Measurements from ENCODE around the gene CYP1A2.
A peak's percentile ranks its signal among the peaks of the same experiment; 100 is the strongest.

Gene CYP1A2

GRCh38 chr15:74768771-74769342, 20.2 kb downstream of the CYP1A2 start:
- Histone ChIP-seq H3K9me2 (replicated peaks; ENCODE audit: insufficient read depth, low read length) (no peaks in the 10 kb centered on the region), H3K9me3 (ENCODE audit: insufficient read depth, low read length) (no peaks in the 10 kb centered on the region), H3K4me3 (ENCODE audit: insufficient read depth, low read length, poor library complexity, severe bottlenecking) (no peak overlapping the region), H3K36me3 (ENCODE audit: low read length) (no peaks in the 10 kb centered on the region), H3K4me2 (ENCODE audit: low read depth, low read length, poor library complexity, severe bottlenecking) (no peak overlapping the region), H2AFZ (ENCODE audit: low read depth, low read length, severe bottlenecking) (no peak overlapping the region), H4K20me1 (ENCODE audit: low read depth, low read length) (no peaks in the 10 kb centered on the region), H3K79me2 (ENCODE audit: insufficient read depth, low read length) (no peaks in the 10 kb centered on the region), H3K9ac (ENCODE audit: low read length) (no peak overlapping the region), H3K27ac (ENCODE audit: low read depth, low read length) (no peak overlapping the region), H3F3A (ENCODE audit: insufficient read depth) (peaks cover 4% of the 10 kb centered on the region; the same call in 1 of the 2 replicates), H3K27me3 (ENCODE audit: low read length) (no peaks in the 10 kb centered on the region)
- TF ChIP-seq CTCF (IDR thresholded peaks at IDR 0.05; ENCODE audit: insufficient read depth, low read length, poor library complexity, severe bottlenecking) (peak; percentile 89), EZH2phosphoT487 (conservative IDR thresholded peaks at IDR 0.05; ENCODE audit: low read length) (no peak)

- H4K20me1 ChIP-seq (ENCODE audit: low read depth, low read length) = no peaks in the 10 kb centered on the region
- H3K9me3 ChIP-seq (ENCODE audit: insufficient read depth, low read length) = no peaks in the 10 kb centered on the region
- peaks cover 8% of the 10 kb centered on the region; the same call in 1 of the 2 replicates for H3F3A ChIP-seq (ENCODE audit: insufficient read depth)
- no peak overlapping the region for H3K9ac ChIP-seq (ENCODE audit: low read length)
- H3K9me2 ChIP-seq (replicated peaks; ENCODE audit: insufficient read depth, low read length) = no peaks in the 10 kb centered on the region
- TF ChIP-seq CTCF (IDR thresholded peaks at IDR 0.05; ENCODE audit: insufficient read depth, low read length, poor library complexity, severe bottlenecking) = no peak
- no peak for TF ChIP-seq EZH2phosphoT487 (conservative IDR thresholded peaks at IDR 0.05; ENCODE audit: low read length)
- H3K36me3 ChIP-seq (ENCODE audit: low read length) = no peaks in the 10 kb centered on the region
- no peak overlapping the region for H3K27ac ChIP-seq (ENCODE audit: low read depth, low read length)
- H3K79me2 ChIP-seq (ENCODE audit: insufficient read depth, low read length) = peaks cover 6% of the 10 kb centered on the region; the same call in 1 of the 2 replicates
- no peak overlapping the region for H2AFZ ChIP-seq (ENCODE audit: low read depth, low read length, severe bottlenecking)
- no peak overlapping the region for H3K4me2 ChIP-seq (ENCODE audit: low read depth, low read length, poor library complexity, severe bottlenecking)
- no peak overlapping the region for H3K4me3 ChIP-seq (ENCODE audit: insufficient read depth, low read length, poor library complexity, severe bottlenecking)
- no peaks in the 10 kb centered on the region for H3K27me3 ChIP-seq (ENCODE audit: low read length)
These were observed 20.9 kb downstream of the CYP1A2 start for GRCh38 chr15:74769463-74770025.

GRCh38 chr15:74770211-74770903, 21.7 kb downstream of the CYP1A2 start:
- H3K79me2 ChIP-seq (ENCODE audit: insufficient read depth, low read length) = peaks cover 9% of the 10 kb centered on the region; the same call in 1 of the 2 replicates
- H3K9ac ChIP-seq (ENCODE audit: low read length) = peak overlapping the region; percentile 31; the same call in 1 of the 2 replicates
- no peak overlapping the region for H2AFZ ChIP-seq (ENCODE audit: low read depth, low read length, severe bottlenecking)
- no peak overlapping the region for H3K27ac ChIP-seq (ENCODE audit: low read depth, low read length)
- no peaks in the 10 kb centered on the region for H3K36me3 ChIP-seq (ENCODE audit: low read length)
- H3K27me3 ChIP-seq (ENCODE audit: low read length) = no peaks in the 10 kb centered on the region
- peaks cover 8% of the 10 kb centered on the region; the same call in 1 of the 2 replicates for H3F3A ChIP-seq (ENCODE audit: insufficient read depth)
- no peak for TF ChIP-seq EZH2phosphoT487 (conservative IDR thresholded peaks at IDR 0.05; ENCODE audit: low read length)
- TF ChIP-seq CTCF (IDR thresholded peaks at IDR 0.05; ENCODE audit: insufficient read depth, low read length, poor library complexity, severe bottlenecking) = no peak
- H3K4me3 ChIP-seq (ENCODE audit: insufficient read depth, low read length, poor library complexity, severe bottlenecking) = no peak overlapping the region
- H3K9me2 ChIP-seq (replicated peaks; ENCODE audit: insufficient read depth, low read length) = no peaks in the 10 kb centered on the region
- H3K9me3 ChIP-seq (ENCODE audit: insufficient read depth, low read length) = no peaks in the 10 kb centered on the region
- no peak overlapping the region for H3K4me2 ChIP-seq (ENCODE audit: low read depth, low read length, poor library complexity, severe bottlenecking)
- H4K20me1 ChIP-seq (ENCODE audit: low read depth, low read length) = no peaks in the 10 kb centered on the region

All from SU-DHL-6 (cell line).